GM12891 (cell line): ENCODE data around the gene NHLRC2.

Experiments
- POLR2A ChIP-seq: IDR thresholded peaks from 2 replicates; pipeline ENCODE4 v1.6.1; 2011; ENCODE audit warnings: low read depth, low read length, control low read depth
- POLR2AphosphoS5 ChIP-seq: IDR thresholded peaks from 2 replicates; pipeline ENCODE4 v1.6.1; 2011; ENCODE audit warnings: low read depth, low read length, control low read depth

GRCh38 chr10:113960617-113961181 is 106.2 kb downstream of the NHLRC2 start:
- no peak for TF ChIP-seq POLR2AphosphoS5
- TF ChIP-seq POLR2A = peak; percentile 8; the same call in 1 of the 2 replicates
